NCI-H2107 treated with DMSO at 0.1 percent for 48 hours (cell line): ENCODE measurements around the gene SRRM1.
A peak's percentile ranks its signal among the peaks of the same experiment; 100 is the strongest.
"Not testable (repeated sequence)": the region's sequence is repeated elsewhere in the genome, so short reads cannot be mapped to it uniquely, and the experiment has no call there.

Experiments
- DNase-seq: peaks from one replicate; lab custom pipeline; 2025; ENCODE audit not compliant: unreplicated experiment; lab: John Stamatoyannopoulos, UW

SRRM1 gene

GRCh38 chr1:24641646-24642151 lies 1.4 kb upstream of the SRRM1 start:
- no peak for DNase-seq

DNA sequence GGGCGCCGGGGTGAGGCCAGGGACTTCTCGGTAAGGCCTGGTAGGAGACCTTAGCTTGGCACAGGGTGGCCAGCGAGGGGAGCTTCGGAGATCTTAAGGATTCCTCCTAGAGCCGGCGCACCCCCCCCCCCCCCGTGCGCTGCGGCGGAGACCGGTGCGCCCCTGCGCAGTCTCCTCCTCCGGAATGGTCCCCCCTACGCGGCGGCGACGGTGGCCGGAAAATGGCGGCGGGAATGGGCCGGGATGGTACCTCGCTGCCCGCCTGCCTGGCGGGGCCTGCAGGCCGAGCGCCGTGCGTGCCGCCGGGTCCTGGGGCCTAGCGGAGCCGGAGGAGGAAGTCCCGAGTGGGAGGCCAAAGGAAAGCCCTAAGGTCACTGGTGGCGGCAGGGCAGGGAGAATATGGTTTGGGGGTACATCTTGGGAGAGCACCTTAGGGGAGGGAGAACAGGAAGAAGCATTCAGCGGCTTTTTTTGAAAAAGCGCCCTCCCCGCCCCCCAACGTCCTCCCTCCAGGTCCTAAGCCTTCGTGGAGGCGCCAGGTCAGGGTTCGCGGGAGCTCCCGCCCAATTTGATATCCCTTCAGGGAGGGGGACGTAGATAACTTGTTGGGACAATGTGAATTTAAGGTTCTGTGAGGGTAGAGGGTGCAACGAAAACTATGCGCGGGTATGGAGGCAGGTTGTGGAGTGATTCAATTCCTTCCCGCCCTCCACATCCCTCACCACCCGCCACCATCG lies 429 bp downstream of the SRRM1 start:
- no peak for DNase-seq

- peak; percentile 10 for DNase-seq
Observed at GRCh38 chr1:24644100-24644384, 940 bp downstream of the SRRM1 start.

- DNase-seq: no peak
Observed at GRCh38 chr1:24648919-24649318, 5.8 kb downstream of the SRRM1 start.

DNA sequence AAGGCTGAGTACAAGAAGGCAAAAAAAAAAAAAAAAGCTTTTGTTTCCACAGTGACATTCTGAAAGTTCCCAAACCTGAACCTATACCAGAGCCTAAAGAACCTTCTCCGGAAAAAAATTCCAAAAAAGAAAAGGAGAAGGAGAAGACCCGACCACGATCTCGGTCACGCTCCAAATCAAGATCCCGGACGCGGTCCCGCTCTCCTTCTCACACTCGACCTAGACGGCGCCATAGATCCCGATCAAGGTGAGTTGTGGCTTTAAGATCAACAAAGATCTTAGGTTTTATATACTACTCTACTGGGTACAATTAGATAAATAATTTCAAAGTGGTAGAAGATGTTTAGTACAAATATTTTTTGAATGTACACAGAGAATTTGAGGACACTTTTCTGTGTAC lies 9.3 kb downstream of the SRRM1 start:
- no peak for DNase-seq

DNA sequence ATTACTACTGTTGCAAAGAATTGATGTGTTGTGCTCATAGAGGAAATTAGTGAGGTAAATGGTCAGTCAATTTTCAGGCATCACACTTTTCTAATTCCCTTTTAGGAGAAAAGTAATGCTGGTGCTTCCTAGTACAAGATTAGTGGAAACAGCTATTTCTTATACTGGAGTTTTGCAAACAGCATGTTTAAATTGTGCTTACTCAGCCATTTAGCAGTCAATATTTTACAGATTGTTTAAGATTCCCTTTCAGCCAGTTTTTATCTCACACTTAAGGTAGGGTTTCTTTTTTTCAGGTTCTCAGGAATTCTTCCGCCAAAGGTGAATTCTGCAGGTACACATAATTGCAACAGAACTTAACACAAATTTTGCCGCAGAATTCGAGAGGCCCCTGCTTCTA lies 10.9 kb downstream of the SRRM1 start:
- no peak for DNase-seq

DNA sequence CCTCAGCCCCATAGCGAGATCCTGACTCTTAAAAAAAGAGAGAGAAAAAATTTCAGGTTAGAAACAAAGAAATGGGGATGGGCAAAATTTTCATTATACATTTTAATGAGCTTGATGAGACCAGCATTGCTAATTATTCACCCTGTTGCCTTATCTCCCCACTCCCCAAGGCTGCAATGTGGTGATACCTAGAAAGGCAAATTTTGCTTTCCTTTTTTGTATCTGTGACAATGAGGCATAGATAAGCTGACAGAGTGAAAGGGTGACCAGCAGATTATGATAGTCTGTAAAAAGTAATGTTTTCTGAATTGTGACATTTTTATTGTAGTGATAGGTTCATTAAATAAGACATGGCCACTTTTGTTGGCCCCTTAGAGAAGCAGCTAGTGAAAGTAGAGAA lies 12.9 kb downstream of the SRRM1 start:
- no peak for DNase-seq

- DNase-seq: no peak
Observed at GRCh38 chr1:24657781-24658180, 14.7 kb downstream of the SRRM1 start.

- DNase-seq: no peak
Observed at GRCh38 chr1:24659166-24659904, 16.2 kb downstream of the SRRM1 start.

- no peak for DNase-seq
Observed at GRCh38 chr1:24659993-24660665, 17.0 kb downstream of the SRRM1 start.

GRCh38 chr1:24664507-24665033 lies 21.5 kb downstream of the SRRM1 start:
- no peak for DNase-seq

- no peak for DNase-seq
Observed at GRCh38 chr1:24666794-24667193, 23.7 kb downstream of the SRRM1 start.

- not testable (repeated sequence) for DNase-seq
Observed at GRCh38 chr1:24671372-24671771, 28.3 kb downstream of the SRRM1 start.

GRCh38 chr1:24672686-24673085 lies 29.6 kb downstream of the SRRM1 start:
- not testable (repeated sequence) for DNase-seq

- DNase-seq: no peak
Observed at GRCh38 chr1:24673341-24673740, 30.2 kb downstream of the SRRM1 start.

DNA sequence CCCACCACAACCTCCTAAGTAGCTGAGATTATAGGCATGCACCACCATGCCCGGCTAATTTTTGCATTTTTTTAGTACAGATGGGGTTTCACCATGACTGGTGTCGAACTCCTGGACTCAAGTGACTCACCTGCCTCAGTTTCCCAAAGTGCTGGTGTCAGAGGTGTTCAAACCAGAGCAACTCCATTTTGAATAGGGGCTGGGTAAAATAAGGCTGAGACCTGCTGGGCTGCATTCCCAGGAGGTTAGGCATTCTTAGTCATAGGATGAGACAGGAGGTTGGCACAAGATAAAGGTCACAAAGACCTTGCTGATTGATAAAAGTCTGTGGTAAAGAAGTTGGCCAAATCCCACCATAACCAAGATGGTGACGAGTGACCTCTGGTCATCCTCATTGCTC lies 35.3 kb downstream of the SRRM1 start:
- DNase-seq: not testable (repeated sequence)

- DNase-seq: no peak
Observed at GRCh38 chr1:24679725-24680124, 36.6 kb downstream of the SRRM1 start.

GRCh38 chr1:24683713-24684162 lies 40.6 kb downstream of the SRRM1 start:
- DNase-seq: no peak

DNA sequence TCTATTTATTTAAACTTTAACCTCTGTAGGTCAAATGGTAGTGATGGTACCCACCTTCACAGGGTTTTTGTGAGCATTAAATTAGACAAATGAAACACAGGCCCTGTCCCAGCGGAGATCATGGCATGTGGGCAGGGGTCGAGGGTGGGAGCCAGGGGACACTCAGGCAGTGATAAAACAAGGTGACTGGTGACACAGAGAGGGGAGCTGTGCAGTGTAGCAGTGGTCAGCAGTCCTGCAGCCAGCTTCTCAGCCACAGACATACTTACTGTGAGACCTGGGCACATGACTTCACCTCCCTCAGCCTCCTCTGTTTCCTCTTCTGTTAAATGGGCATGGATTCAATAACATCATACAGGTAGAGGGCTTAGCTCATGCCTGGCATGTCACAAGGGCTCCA lies 44.9 kb downstream of the SRRM1 start:
- DNase-seq: no peak

DNA sequence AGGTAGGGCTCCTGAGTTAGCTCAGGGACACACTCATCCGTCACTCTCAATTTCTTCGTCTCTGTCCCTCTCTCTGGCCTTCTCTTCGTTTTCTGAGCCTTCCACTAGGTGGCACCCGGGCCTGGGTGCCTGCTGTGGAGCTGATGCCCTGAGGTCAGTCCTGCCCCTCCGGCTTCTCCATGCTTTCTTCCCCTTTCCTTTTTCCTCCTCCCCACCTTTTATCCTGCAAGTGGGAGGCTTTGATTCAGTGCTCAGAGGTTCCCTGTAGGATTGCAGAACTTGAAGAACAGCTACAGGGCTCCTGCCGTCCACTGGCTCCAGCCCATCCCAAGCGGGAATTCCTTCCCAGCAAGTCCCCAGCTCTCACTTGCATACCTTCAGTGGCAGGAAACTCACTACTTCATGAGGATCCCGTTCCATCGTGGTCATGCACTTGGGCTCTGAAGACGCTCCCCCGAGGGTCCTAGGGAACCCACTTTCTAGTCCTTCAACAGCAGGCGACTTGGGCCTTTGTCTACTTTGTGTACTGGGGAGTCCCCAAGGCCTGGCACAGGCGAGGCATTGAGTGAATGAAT lies 45.6 kb downstream of the SRRM1 start:
- DNase-seq: peak; percentile 73

DNA sequence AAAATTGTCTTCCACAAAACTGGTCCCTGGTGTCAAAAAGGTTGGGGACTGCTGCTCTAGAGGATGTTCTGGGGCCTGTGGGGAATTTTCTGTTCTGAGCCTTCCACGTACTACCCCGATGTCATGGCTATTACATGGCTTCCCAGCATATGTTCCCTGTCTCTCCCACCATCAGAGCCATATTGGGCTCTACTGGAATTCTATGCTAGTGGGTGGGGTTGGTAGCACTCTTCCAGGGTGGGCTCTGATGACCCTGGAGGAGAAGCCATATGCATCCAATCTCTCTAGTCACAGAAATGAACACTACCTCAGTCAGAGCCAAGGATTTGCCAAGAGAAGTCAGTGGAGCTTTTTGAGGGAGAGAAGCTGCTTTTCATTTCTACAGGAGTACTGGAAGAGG lies 47.9 kb downstream of the SRRM1 start:
- DNase-seq: no peak
